ENCODE data around the gene DUS2. TPM values are rescaled to one million over a fixed set of nuclear protein-coding genes. Genes with fewer than 3 reads are reported as not detected.

The DUS2 gene
- total RNA-seq, 1 experiment from 2014 or later: 33.6 TPM

- TF ChIP-seq, protein P1, sequence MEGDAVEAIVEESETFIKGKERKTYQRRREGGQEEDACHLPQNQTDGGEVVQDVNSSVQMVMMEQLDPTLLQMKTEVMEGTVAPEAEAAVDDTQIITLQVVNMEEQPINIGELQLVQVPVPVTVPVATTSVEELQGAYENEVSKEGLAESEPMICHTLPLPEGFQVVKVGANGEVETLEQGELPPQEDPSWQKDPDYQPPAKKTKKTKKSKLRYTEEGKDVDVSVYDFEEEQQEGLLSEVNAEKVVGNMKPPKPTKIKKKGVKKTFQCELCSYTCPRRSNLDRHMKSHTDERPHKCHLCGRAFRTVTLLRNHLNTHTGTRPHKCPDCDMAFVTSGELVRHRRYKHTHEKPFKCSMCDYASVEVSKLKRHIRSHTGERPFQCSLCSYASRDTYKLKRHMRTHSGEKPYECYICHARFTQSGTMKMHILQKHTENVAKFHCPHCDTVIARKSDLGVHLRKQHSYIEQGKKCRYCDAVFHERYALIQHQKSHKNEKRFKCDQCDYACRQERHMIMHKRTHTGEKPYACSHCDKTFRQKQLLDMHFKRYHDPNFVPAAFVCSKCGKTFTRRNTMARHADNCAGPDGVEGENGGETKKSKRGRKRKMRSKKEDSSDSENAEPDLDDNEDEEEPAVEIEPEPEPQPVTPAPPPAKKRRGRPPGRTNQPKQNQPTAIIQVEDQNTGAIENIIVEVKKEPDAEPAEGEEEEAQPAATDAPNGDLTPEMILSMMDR (IDR thresholded peaks at IDR 0.05; ENCODE audit: insufficient read depth in 1 of 2, low read depth in 1 of 2, low read length in 1 of 2, severe bottlenecking in 1 of 2, unreplicated experiment in 1 of 2): no peak
- no peaks in the 10 kb centered on the region for H3K9me3 ChIP-seq
- H3K4me3 ChIP-seq (ENCODE audit: low read depth, low read length): no peak overlapping the region
- Mint-ChIP-seq H3K9me3 (ENCODE audit: unreplicated experiment) (no peaks in the 10 kb centered on the region), H3K4me3 (ENCODE audit: unreplicated experiment) (no peak overlapping the region), H3K36me3 (ENCODE audit: insufficient read depth, unreplicated experiment) (no peaks in the 10 kb centered on the region), H3K27me3 (ENCODE audit: insufficient read depth, unreplicated experiment) (no peaks in the 10 kb centered on the region), H3K4me1 (ENCODE audit: low read depth, unreplicated experiment) (no peaks in the 10 kb centered on the region), H3K27ac (ENCODE audit: unreplicated experiment) (no peak overlapping the region)
- intact Hi-C loops (cut with micrococcal nuclease; ENCODE audit: unreplicated experiment): no loop called here
- no peaks in the 10 kb centered on the region for H3K36me3 ChIP-seq (ENCODE audit: control insufficient read depth, insufficient read depth, low read length)
- POLR2A ChIA-PET: interaction anchor here (0.6 kb wide), 1 partner anchor 65 kb away, joined by 3 read pairs; no protein-coding TSS in a partner anchor
- CTCF ChIA-PET: no interaction called here
- BruUV-seq (replicated peaks): no TSS peak
- DNase-seq: no peak
- no peaks in the 10 kb centered on the region for H3K27me3 ChIP-seq (replicated peaks; ENCODE audit: control insufficient read depth, insufficient read depth, low read length)
- no peaks in the 10 kb centered on the region for H3K4me1 ChIP-seq
Observed at GRCh38 chr16:67976205-67976604, 46.9 kb upstream of the DUS2 start.

- TF ChIP-seq, protein P1 (IDR thresholded peaks at IDR 0.05; ENCODE audit: insufficient read depth in 1 of 2, low read depth in 1 of 2, low read length in 1 of 2, severe bottlenecking in 1 of 2, unreplicated experiment in 1 of 2): no peak
- H3K27me3 Mint-ChIP-seq (ENCODE audit: insufficient read depth, unreplicated experiment): no peaks in the 10 kb centered on the region
- ChIA-PET POLR2A (no interaction called here), CTCF (no interaction called here)
- no peaks in the 10 kb centered on the region for H3K36me3 Mint-ChIP-seq (ENCODE audit: insufficient read depth, unreplicated experiment)
- Histone ChIP-seq H3K27me3 (replicated peaks; ENCODE audit: control insufficient read depth, insufficient read depth, low read length) (no peaks in the 10 kb centered on the region), H3K36me3 (ENCODE audit: control insufficient read depth, insufficient read depth, low read length) (no peaks in the 10 kb centered on the region), H3K9me3 (no peaks in the 10 kb centered on the region), H3K4me3 (ENCODE audit: low read depth, low read length) (no peak overlapping the region), H3K4me1 (no peaks in the 10 kb centered on the region)
- no peak overlapping the region for H3K4me3 Mint-ChIP-seq (ENCODE audit: unreplicated experiment)
- no peaks in the 10 kb centered on the region for H3K9me3 Mint-ChIP-seq (ENCODE audit: unreplicated experiment)
- H3K27ac Mint-ChIP-seq (ENCODE audit: unreplicated experiment): no peak overlapping the region
- intact Hi-C loops (cut with micrococcal nuclease; ENCODE audit: unreplicated experiment): no loop called here
- DNase-seq: no peak
- H3K4me1 Mint-ChIP-seq (ENCODE audit: low read depth, unreplicated experiment): no peaks in the 10 kb centered on the region
- no TSS peak for BruUV-seq (replicated peaks)
Observed at GRCh38 chr16:67977005-67977404, 46.1 kb upstream of the DUS2 start.

DNA sequence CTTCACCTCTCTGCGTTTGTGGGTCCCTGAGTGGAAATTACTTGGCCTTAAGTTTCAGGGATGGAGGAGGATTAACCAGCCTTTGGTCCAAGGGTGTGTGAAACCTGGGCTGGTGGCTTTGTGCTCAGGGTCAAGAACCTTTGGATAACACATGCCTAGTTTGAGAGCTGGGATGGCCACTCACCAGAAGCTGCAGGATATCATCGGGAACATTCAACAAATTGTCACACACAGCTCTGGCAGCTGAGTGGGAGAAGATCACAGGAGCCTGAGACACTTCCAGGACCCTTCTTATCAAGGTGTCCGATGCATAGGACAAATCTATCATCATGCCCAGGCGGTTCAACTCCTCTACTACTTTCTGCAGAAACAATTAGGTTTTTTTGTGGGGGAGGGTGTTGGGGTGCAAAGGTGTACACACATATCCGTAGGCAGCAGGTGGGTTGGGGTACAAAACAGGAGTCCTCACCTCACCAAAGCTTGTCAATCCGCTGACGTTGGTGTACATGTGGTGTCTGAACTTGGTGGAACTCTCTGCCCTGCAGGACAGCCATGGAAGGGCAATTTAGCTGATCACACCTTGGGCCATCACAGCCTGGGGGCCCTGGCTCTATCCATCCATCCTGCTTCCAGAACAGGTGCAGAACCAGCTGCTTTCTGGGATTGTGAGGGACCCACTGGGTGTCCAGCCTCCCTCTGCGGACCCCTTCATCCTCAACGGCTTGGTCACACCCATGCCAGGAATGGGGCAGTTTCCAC lies 45.4 kb upstream of the DUS2 start:
- BruUV-seq (replicated peaks): no TSS peak
- CTCF ChIA-PET: no interaction called here
- H3K27ac Mint-ChIP-seq (ENCODE audit: unreplicated experiment): no peak overlapping the region
- TF ChIP-seq, protein P1 (IDR thresholded peaks at IDR 0.05; ENCODE audit: insufficient read depth in 1 of 2, low read depth in 1 of 2, low read length in 1 of 2, severe bottlenecking in 1 of 2, unreplicated experiment in 1 of 2): no peak
- H3K4me3 Mint-ChIP-seq (ENCODE audit: unreplicated experiment): no peak overlapping the region
- no peaks in the 10 kb centered on the region for H3K9me3 ChIP-seq
- no peak for DNase-seq
- no peaks in the 10 kb centered on the region for H3K27me3 ChIP-seq (replicated peaks; ENCODE audit: control insufficient read depth, insufficient read depth, low read length)
- no peak overlapping the region for H3K4me3 ChIP-seq (ENCODE audit: low read depth, low read length)
- no peaks in the 10 kb centered on the region for H3K4me1 Mint-ChIP-seq (ENCODE audit: low read depth, unreplicated experiment)
- no peaks in the 10 kb centered on the region for H3K36me3 ChIP-seq (ENCODE audit: control insufficient read depth, insufficient read depth, low read length)
- no peaks in the 10 kb centered on the region for H3K27me3 Mint-ChIP-seq (ENCODE audit: insufficient read depth, unreplicated experiment)
- intact Hi-C loops (cut with micrococcal nuclease; ENCODE audit: unreplicated experiment): no loop called here
- H3K9me3 Mint-ChIP-seq (ENCODE audit: unreplicated experiment): no peaks in the 10 kb centered on the region
- no peaks in the 10 kb centered on the region for H3K36me3 Mint-ChIP-seq (ENCODE audit: insufficient read depth, unreplicated experiment)
- H3K4me1 ChIP-seq: no peaks in the 10 kb centered on the region
- POLR2A ChIA-PET: interaction anchor here (0.8 kb wide), 1 partner anchor 46 kb away, joined by 3 read pairs; the partner anchor contains the start of genes DDX28 and DUS2

Measured in Caco-2 (cell line).